CD4-positive, alpha-beta T cell treated with Interleukin-17A for 4 hours (primary cell): ENCODE results near the gene RELL2.

ENCODE experiments used
- DNase-seq: peaks from one replicate; pipeline ENCODE4 v3.0.0-alpha.2; 2020; ENCODE audit warnings: mixed read lengths

The RELL2 gene

GRCh38 chr5:141681295-141681694, 44.5 kb downstream of the RELL2 start:
- DNase-seq: no peak

- DNase-seq: peak; percentile 69
These were observed 45.2 kb downstream of the RELL2 start, which contains the start of gene ARAP3 for GRCh38 chr5:141681695-141682641. Gene ARAP3 (minus strand): TSS chr5:141682230. CDS start chr5:141680486, 1,744 bp downstream.

GRCh38 chr5:141683596-141684141, 46.9 kb downstream of the RELL2 start:
- DNase-seq: no peak

- DNase-seq: no peak
These were observed 48.8 kb downstream of the RELL2 start for GRCh38 chr5:141685591-141685990.

- no peak for DNase-seq
These were observed 50.0 kb downstream of the RELL2 start for GRCh38 chr5:141686648-141687416.
